ENCODE data around the gene UGT3A1. TPM values are rescaled to one million over a fixed set of nuclear protein-coding genes. Genes with fewer than 3 reads are reported as not detected.
A peak's percentile ranks its signal among the peaks of the same experiment; 100 is the strongest.

Gene UGT3A1
- total and polyA plus RNA-seq, 11 donors, result not detected

DNA sequence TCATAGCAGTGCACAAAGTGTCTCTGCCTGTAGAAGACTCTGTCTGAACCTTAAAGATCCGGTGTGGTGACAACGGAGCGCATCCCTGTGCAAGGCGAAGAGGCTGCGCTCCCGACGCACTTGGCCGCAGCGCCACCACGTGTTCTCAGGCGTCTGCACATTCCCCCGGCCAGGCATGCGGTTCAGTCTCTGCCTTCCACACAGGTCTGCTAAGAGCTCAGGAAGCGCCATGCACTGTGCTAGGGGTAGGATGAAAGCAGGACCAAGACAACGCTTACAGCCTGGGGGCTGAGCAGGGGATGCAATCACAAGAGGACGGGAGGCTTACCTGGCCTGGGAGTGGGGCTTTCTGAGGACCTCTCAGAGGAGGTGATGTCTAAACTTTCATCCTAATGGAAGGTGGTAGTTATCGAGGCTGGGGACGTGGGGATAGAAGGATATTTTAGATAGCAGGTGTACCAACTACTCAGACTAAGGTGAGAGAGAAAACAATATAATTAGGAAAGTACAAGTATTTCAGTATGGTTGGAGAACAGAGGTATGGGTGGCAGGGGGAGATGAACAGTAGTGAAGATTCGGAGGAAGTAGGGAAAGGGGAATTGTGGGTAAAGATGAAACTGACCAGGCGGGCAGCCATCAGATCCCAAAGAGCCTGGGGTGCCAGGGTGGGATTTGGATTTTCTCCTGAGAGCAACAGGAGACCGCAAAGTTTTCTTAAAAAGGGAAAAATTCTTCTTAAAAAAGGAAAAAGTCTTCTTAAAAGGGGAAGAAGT, 66.1 kb downstream of the UGT3A1 start:
- peak in 3 of 4 donors; percentile 66 to 77 (median 74) for ATAC-seq
- H3K9me3 ChIP-seq, result no peaks in the 10 kb centered on the region
- no peak overlapping the region for H3K27ac ChIP-seq
- intact Hi-C loops (cut with DNase I), result loop anchor here (2.0 to 10.0 kb wide), 13 partner anchors 146 to 1440 kb away; partner anchors contain the start of gene SPEF2 (in 7 of the 10)
- H3K4me3 ChIP-seq, result peak overlapping the region in 1 of 12 donors; percentile 4
- WGBS, 4 donors, result 14 to 21% (median 17%) methylated on average over 17 to 21 of the region's 21 CpGs
- no peak for TF ChIP-seq POLR2A (IDR thresholded peaks at IDR 0.05)
- TF ChIP-seq, protein P1, sequence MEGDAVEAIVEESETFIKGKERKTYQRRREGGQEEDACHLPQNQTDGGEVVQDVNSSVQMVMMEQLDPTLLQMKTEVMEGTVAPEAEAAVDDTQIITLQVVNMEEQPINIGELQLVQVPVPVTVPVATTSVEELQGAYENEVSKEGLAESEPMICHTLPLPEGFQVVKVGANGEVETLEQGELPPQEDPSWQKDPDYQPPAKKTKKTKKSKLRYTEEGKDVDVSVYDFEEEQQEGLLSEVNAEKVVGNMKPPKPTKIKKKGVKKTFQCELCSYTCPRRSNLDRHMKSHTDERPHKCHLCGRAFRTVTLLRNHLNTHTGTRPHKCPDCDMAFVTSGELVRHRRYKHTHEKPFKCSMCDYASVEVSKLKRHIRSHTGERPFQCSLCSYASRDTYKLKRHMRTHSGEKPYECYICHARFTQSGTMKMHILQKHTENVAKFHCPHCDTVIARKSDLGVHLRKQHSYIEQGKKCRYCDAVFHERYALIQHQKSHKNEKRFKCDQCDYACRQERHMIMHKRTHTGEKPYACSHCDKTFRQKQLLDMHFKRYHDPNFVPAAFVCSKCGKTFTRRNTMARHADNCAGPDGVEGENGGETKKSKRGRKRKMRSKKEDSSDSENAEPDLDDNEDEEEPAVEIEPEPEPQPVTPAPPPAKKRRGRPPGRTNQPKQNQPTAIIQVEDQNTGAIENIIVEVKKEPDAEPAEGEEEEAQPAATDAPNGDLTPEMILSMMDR (IDR thresholded peaks at IDR 0.05), result peak; percentile 21 to 61 (median 50)
- H3K4me1 ChIP-seq, result peaks cover 0 to 13% (median 0%) of the 10 kb centered on the region in 12 donors
- H3K36me3 ChIP-seq, result no peaks in the 10 kb centered on the region
- DNase-seq, result peak; percentile 25 to 76 (median 42)
- H3K27me3 ChIP-seq, result peaks cover 0 to 65% (median 15%) of the 10 kb centered on the region in 9 donors

DNA sequence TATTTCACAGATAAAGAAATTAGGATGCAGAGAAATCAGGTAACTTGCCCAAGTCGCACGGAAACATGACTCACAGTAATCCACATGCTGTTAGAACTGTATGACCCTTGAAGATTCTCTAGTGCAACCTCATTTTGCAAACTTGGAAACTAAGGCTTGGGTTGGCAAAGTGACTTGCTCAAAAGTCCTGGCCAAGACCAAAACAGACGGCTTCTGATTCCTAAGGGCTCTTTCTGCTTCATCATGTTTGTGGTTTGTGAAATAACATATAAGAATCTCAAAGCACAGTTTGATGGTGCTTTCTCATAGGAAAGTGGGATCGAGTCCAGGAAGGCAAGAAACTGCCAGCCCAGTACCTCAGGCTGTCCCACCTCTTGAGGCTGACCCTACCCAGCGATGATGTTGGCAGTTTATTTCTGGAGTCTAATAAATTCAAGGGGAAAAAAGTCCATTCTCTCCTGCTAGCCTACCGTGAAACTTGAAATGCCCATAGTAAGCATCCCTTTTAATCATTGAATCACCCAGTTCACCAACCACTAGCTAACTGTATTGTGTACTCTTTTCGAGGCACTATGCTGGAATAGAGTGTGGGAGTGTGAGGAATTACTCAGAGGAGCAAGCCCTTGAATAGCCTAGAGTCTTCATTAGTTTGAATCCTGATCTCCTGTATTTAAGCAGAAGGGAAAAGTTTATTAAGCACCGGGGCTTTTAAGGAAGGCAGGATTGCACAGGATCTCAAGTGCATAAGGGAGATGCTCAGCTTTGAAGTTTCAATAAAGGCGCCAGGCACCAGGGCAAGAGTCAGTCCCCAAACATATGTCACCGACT, 66.9 kb downstream of the UGT3A1 start:
- Histone ChIP-seq H3K36me3 (no peaks in the 10 kb centered on the region), H3K27me3 (peaks cover 0 to 65% (median 15%) of the 10 kb centered on the region in 9 donors), H3K4me3 (peak overlapping the region in 1 of 12 donors; percentile 4), H3K27ac (no peak overlapping the region), H3K9me3 (no peaks in the 10 kb centered on the region), H3K4me1 (peaks cover 0 to 13% (median 0%) of the 10 kb centered on the region in 12 donors)
- DNase-seq, result no peak
- no peak for ATAC-seq
- WGBS, 4 donors, result 60 to 64% (median 62%) methylated on average over 10 of the region's 10 CpGs
- TF ChIP-seq POLR2A (IDR thresholded peaks at IDR 0.05), result no peak
- TF ChIP-seq, protein P1 (IDR thresholded peaks at IDR 0.05), result no peak
- intact Hi-C loops (cut with DNase I), result loop anchor here in 7 of 10 donors (2.0 to 10.0 kb wide), 9 partner anchors 146 to 1440 kb away; partner anchors contain the start of gene SPEF2 (in 2 of the 7)

DNA sequence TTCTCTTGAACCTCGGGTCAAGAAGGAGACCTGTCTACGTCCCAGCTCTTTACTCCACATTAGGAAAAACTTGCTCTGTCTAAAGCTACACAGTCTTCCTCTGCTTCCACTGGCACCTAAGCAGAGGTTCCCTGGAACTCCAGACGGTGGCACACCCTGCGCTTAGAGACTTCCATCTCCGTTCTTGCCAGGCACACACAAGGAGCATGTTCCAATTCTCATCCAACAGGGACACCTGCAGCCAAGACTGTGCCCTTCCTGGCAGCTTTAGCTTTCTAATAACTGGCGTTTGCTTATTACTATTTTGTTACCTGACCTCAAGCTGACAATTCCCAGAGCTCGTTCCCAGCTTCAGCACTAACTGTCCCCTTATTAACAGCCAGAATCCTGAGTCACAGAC, 68.7 kb downstream of the UGT3A1 start:
- H3K27ac ChIP-seq, result no peak overlapping the region
- intact Hi-C loops (cut with DNase I), result loop anchor here in 7 of 10 donors (5.0 to 10.0 kb wide), 7 partner anchors 145 to 1438 kb away; partner anchors contain the start of gene SPEF2 (in 2 of the 7)
- H3K4me1 ChIP-seq, result peaks cover 0 to 13% (median 0%) of the 10 kb centered on the region in 12 donors
- WGBS, 4 donors, result 67 to 75% (median 74%) methylated on average over 7 of the region's 7 CpGs
- ATAC-seq (no peak), DNase-seq (no peak)
- H3K9me3 ChIP-seq, result no peaks in the 10 kb centered on the region
- TF ChIP-seq POLR2A (IDR thresholded peaks at IDR 0.05), result no peak
- TF ChIP-seq, protein P1 (IDR thresholded peaks at IDR 0.05), result no peak
- H3K36me3 ChIP-seq, result no peaks in the 10 kb centered on the region
- peaks cover 0 to 62% (median 14%) of the 10 kb centered on the region in 9 donors for H3K27me3 ChIP-seq
- H3K4me3 ChIP-seq, result no peak overlapping the region

Data from heart left ventricle (tissue), 16 donors.